Mesenchymal stem cell (in vitro differentiated cells and primary cell): ENCODE results near the gene PPP6R2.

Experiments used
- DNase-seq: peaks from one replicate; pipeline ENCODE4 v3.0.0-alpha.2; 2013
- H2AFZ ChIP-seq: one replicate; pipeline ENCODE4 v1.6.1; 2013; ENCODE audit warnings: low read depth, mild to moderate bottlenecking, control low read depth, inconsistent platforms, low read length, moderate library complexity
- H2AK5ac ChIP-seq: 2 replicates; pipeline ENCODE4 v1.6.1; 2013; ENCODE audit warnings: low read length, moderate library complexity, mild to moderate bottlenecking, inconsistent platforms; ENCODE audit not compliant: severe bottlenecking
- H2BK120ac ChIP-seq: one replicate; pipeline ENCODE4 v1.6.1; 2013; ENCODE audit warnings: low read depth, mild to moderate bottlenecking, inconsistent platforms, low read length, moderate library complexity
- H2BK12ac ChIP-seq, 2 experiments: one replicate each; pipeline ENCODE4 v1.6.1; 2013; ENCODE audit warnings: inconsistent platforms in 2 of 2, low read length in 2 of 2, mild to moderate bottlenecking in 2 of 2, moderate library complexity in 2 of 2, control low read depth in 1 of 2
- H2BK15ac ChIP-seq: one replicate; pipeline ENCODE4 v1.6.1; 2013; ENCODE audit warnings: mild to moderate bottlenecking, low read depth, inconsistent platforms; ENCODE audit not compliant: poor library complexity, severe bottlenecking
- H2BK5ac ChIP-seq: 2 replicates; pipeline ENCODE4 v1.6.1; 2013; ENCODE audit warnings: low read depth, mild to moderate bottlenecking, low read length, control low read depth, inconsistent platforms; ENCODE audit not compliant: poor library complexity, severe bottlenecking
- H3K14ac ChIP-seq, 2 experiments: one replicate each; pipeline ENCODE4 v1.6.1; 2013; ENCODE audit warnings: inconsistent platforms in 2 of 2, low read length in 2 of 2, control low read depth in 1 of 2, mild to moderate bottlenecking in 1 of 2, moderate library complexity in 1 of 2
- H3K18ac ChIP-seq, 2 experiments: one replicate each; pipeline ENCODE4 v1.6.1; 2013; ENCODE audit warnings: inconsistent platforms in 2 of 2, low read length in 2 of 2, control low read depth in 1 of 2, low read depth in 1 of 2, mild to moderate bottlenecking in 1 of 2
- H3K23ac ChIP-seq, 2 experiments: one replicate each; pipeline ENCODE4 v1.6.1; 2013; ENCODE audit warnings: inconsistent platforms in 2 of 2, low read length in 2 of 2, mild to moderate bottlenecking in 2 of 2, moderate library complexity in 2 of 2, control low read depth in 1 of 2
- H3K27ac ChIP-seq: 2 replicates; pipeline ENCODE4 v1.5.1; 2013; ENCODE audit warnings: mild to moderate bottlenecking, moderate library complexity, low read length, control low read depth, inconsistent platforms; ENCODE audit not compliant: poor library complexity, severe bottlenecking
- H3K27me3 ChIP-seq, 2 experiments: 2 replicates each; pipeline versions ENCODE4 v1.6.1 to v1.7.0; 2013; ENCODE audit warnings: low read length in 2 of 2, mild to moderate bottlenecking in 2 of 2, moderate library complexity in 2 of 2, control low read depth in 1 of 2, inconsistent platforms in 1 of 2; ENCODE audit not compliant: control insufficient read depth in 1 of 2, insufficient read depth in 1 of 2
- H3K36me3 ChIP-seq, 2 experiments: 2 replicates each; pipeline versions ENCODE4 v1.6.1 to v1.7.0; 2013; ENCODE audit warnings: low read length in 2 of 2, control low read depth in 1 of 2, inconsistent platforms in 1 of 2, low read depth in 1 of 2, mild to moderate bottlenecking in 1 of 2; ENCODE audit not compliant: insufficient read depth in 2 of 2, control insufficient read depth in 1 of 2
- H3K4ac ChIP-seq, 2 experiments: one replicate each; pipeline ENCODE4 v1.6.1; 2013; ENCODE audit warnings: inconsistent platforms in 2 of 2, low read length in 2 of 2, mild to moderate bottlenecking in 2 of 2, moderate library complexity in 2 of 2, control low read depth in 1 of 2, low read depth in 1 of 2
- H3K4me1 ChIP-seq: 2 replicates; pipeline ENCODE4 v1.6.1; 2013; ENCODE audit warnings: low read depth, low read length, control low read depth; ENCODE audit not compliant: control insufficient read depth, insufficient read depth
- H3K4me2 ChIP-seq: 2 replicates; pipeline ENCODE4 v1.6.1; 2013; ENCODE audit warnings: low read length, mild to moderate bottlenecking, inconsistent platforms; ENCODE audit not compliant: poor library complexity, severe bottlenecking
- H3K4me3 ChIP-seq, 2 experiments: 2 replicates each; pipeline versions ENCODE4 v1.5.1 to v1.7.0; 2013; ENCODE audit warnings: low read length in 2 of 2, mild to moderate bottlenecking in 2 of 2, control low read depth in 1 of 2, low read depth in 1 of 2; ENCODE audit not compliant: insufficient read depth in 1 of 2
- H3K79me1 ChIP-seq: replicated peaks from 2 replicates; pipeline ENCODE4 v1.6.1; 2013; ENCODE audit warnings: mild to moderate bottlenecking, control low read depth, low read length, inconsistent platforms; ENCODE audit not compliant: poor library complexity, severe bottlenecking
- H3K9ac ChIP-seq: 2 replicates; pipeline ENCODE4 v1.7.0; 2013; ENCODE audit warnings: mild to moderate bottlenecking, low read length, moderate library complexity
- H3K9me3 ChIP-seq: 2 replicates; pipeline ENCODE4 v1.7.0; 2013; ENCODE audit warnings: mild to moderate bottlenecking, low read length; ENCODE audit not compliant: control insufficient read depth
- H4K8ac ChIP-seq: one replicate; pipeline ENCODE4 v1.6.1; 2013; ENCODE audit warnings: inconsistent platforms, mild to moderate bottlenecking, low read length, moderate library complexity
- H4K91ac ChIP-seq: one replicate; pipeline ENCODE4 v1.6.1; 2013; ENCODE audit warnings: mild to moderate bottlenecking, low read length, inconsistent platforms
- WGBS: methylation state at CpG from one replicate; pipeline ENCODE4 v1.1.7; 2013; ENCODE audit warnings: mixed read lengths; 5-methylcytosine and 5-hydroxymethylcytosine counted together

PPP6R2 gene

DNA sequence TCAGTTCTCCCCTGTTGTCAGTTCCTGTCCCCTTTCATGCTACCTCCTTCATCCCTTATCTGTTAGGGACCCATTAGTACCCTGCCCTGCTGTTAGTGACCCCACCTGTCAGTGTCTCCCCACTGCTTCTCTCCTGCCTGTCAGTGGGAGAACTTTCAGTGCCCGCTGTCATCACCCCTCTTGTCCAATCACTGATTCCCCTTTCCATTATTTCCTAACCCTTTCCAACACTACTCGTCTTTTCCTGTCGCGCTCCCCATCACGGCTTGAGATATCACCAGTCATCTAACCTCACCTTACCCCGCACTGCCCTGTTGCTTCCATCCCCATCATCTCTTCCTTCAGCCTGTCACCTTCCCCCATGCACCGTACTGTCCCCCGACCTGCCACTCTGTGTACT, 4.0 kb downstream of the PPP6R2 start:
- Histone ChIP-seq H3K18ac (no peak overlapping the region), H3K9ac (no peak overlapping the region), H3K36me3 (peaks cover 11 to 19% of the 10 kb centered on the region in 2 experiments), H3K23ac (no peak overlapping the region), H2AK5ac (no peak overlapping the region), H3K4me2 (no peak overlapping the region), H3K27me3 (no peaks in the 10 kb centered on the region), H4K91ac (no peak overlapping the region), H3K4me3 (peak overlapping the region in 1 of 2 experiments; percentile 6), H3K4ac (no peak overlapping the region), H4K8ac (no peak overlapping the region), H2AFZ (no peak overlapping the region), H2BK15ac (no peak overlapping the region), H3K79me1 (peaks cover 4% of the 10 kb centered on the region), H3K27ac (no peak overlapping the region), H3K4me1 (peaks cover 9% of the 10 kb centered on the region), H2BK5ac (no peak overlapping the region), H3K14ac (no peak overlapping the region), H2BK120ac (no peak overlapping the region), H2BK12ac (no peak overlapping the region), H3K9me3 (no peaks in the 10 kb centered on the region)
- 94% methylated on average over 8 of the region's 8 CpGs for WGBS
- DNase-seq = no peak

DNA sequence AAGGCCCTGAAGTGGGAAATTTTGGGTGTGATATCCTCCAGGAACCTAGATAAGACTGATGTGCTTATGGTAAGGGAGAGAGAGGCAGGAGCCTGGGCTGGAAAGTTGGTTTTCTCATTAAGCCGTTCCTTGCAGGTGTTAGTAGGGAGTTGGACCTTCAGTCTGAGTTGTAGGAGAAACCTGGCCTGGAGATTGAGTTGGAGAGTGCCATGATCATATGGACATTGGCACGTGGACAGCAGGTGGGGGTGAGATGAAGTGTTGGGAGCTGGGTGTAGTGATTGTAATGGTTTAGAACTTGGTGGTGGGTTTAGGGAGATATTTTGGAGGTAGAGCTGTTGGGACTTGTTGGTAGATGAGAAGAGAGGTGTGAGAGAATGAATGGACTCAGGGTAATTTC, 4.9 kb downstream of the PPP6R2 start:
- no peak overlapping the region for H2BK5ac ChIP-seq
- no peak overlapping the region for H4K8ac ChIP-seq
- H3K9me3 ChIP-seq = no peaks in the 10 kb centered on the region
- no peak overlapping the region for H4K91ac ChIP-seq
- 94% methylated on average over 2 of the region's 2 CpGs for WGBS
- no peak overlapping the region for H3K27ac ChIP-seq
- no peak overlapping the region for H2BK12ac ChIP-seq
- H3K9ac ChIP-seq = no peak overlapping the region
- no peak for DNase-seq
- no peak overlapping the region for H3K14ac ChIP-seq
- no peak overlapping the region for H2BK120ac ChIP-seq
- H3K4ac ChIP-seq = no peak overlapping the region
- no peak overlapping the region for H2AK5ac ChIP-seq
- peaks cover 4% of the 10 kb centered on the region for H3K79me1 ChIP-seq
- peaks cover 18 to 24% of the 10 kb centered on the region in 2 experiments for H3K36me3 ChIP-seq
- no peak overlapping the region for H3K18ac ChIP-seq
- H3K23ac ChIP-seq = no peak overlapping the region
- H3K4me1 ChIP-seq = peaks cover 9% of the 10 kb centered on the region
- H2BK15ac ChIP-seq = no peak overlapping the region
- H3K4me3 ChIP-seq = no peak overlapping the region
- H3K27me3 ChIP-seq = no peaks in the 10 kb centered on the region
- no peak overlapping the region for H2AFZ ChIP-seq
- no peak overlapping the region for H3K4me2 ChIP-seq

DNA sequence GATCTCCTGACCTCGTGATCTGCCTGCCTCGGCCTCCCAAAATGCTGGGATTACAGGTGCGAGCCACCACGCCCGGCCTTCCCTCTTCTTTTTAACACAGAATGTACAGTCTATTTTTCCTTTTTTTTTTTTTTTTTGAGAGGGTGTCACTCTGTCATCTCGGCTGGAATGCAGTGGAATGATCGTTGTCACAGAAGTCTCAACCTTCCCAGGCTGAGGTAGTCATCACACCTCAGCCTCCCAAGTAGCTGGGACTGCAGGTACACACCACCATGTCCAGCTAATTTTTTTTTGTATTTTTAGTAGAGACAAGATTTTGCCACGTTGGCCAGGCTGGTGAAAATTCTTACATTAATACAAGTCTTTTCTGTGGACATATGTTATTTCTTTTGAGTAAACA, 13.1 kb downstream of the PPP6R2 start:
- Histone ChIP-seq H2BK12ac (no peak overlapping the region), H3K9me3 (no peaks in the 10 kb centered on the region), H2AFZ (no peak overlapping the region), H2BK5ac (no peak overlapping the region), H2BK120ac (no peak overlapping the region), H3K9ac (no peak overlapping the region), H3K79me1 (peaks cover 7% of the 10 kb centered on the region), H3K18ac (no peak overlapping the region), H3K4ac (no peak overlapping the region), H3K4me1 (no peaks in the 10 kb centered on the region), H3K4me3 (no peak overlapping the region), H3K23ac (no peak overlapping the region), H3K4me2 (no peak overlapping the region), H3K36me3 (peaks cover 18 to 27% of the 10 kb centered on the region in 2 experiments), H4K8ac (no peak overlapping the region), H4K91ac (no peak overlapping the region), H2AK5ac (no peak overlapping the region), H3K27me3 (no peaks in the 10 kb centered on the region), H3K27ac (no peak overlapping the region), H2BK15ac (no peak overlapping the region), H3K14ac (no peak overlapping the region)
- no CpG with 5 or more reads among the region's 8 CpGs for WGBS
- DNase-seq = no peak

DNA sequence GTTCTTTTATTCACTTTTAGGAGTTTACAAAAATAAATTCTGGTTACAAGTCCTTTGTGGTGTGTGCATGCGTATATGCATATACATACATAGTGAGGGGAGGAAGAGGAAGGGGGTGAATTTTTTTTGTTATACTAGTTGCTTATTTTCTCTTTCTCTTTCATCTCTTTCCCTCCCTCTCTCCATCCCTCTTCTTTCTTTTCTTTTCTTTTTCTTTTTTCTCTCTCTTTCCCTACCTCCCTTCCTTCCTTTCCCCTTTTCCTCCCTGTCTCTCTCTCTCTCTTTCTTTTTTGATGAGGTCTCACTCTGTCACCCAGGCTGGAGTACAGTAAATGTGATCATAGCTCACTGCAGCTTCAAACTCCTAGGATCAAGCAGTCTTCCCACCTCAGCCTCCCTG, 14.1 kb downstream of the PPP6R2 start:
- no peak overlapping the region for H2AFZ ChIP-seq
- no peaks in the 10 kb centered on the region for H3K9me3 ChIP-seq
- H2BK120ac ChIP-seq = no peak overlapping the region
- H2BK15ac ChIP-seq = no peak overlapping the region
- H3K4me1 ChIP-seq = peaks cover 2% of the 10 kb centered on the region
- peaks cover 10% of the 10 kb centered on the region for H3K79me1 ChIP-seq
- no peak for DNase-seq
- no peak overlapping the region for H3K9ac ChIP-seq
- no peak overlapping the region for H4K8ac ChIP-seq
- no peaks in the 10 kb centered on the region for H3K27me3 ChIP-seq
- H3K18ac ChIP-seq = no peak overlapping the region
- no peak overlapping the region for H3K14ac ChIP-seq
- H2AK5ac ChIP-seq = no peak overlapping the region
- no peak overlapping the region for H3K23ac ChIP-seq
- H3K4me2 ChIP-seq = no peak overlapping the region
- no CpG with 5 or more reads among the region's 1 CpG for WGBS
- H2BK5ac ChIP-seq = no peak overlapping the region
- no peak overlapping the region for H3K4ac ChIP-seq
- no peak overlapping the region for H4K91ac ChIP-seq
- H3K36me3 ChIP-seq = peaks cover 26 to 31% of the 10 kb centered on the region in 2 experiments
- H3K27ac ChIP-seq = no peak overlapping the region
- H3K4me3 ChIP-seq = no peak overlapping the region
- H2BK12ac ChIP-seq = no peak overlapping the region
